Measurements from ENCODE around the gene GNAI2. TPM values are rescaled to one million over a fixed set of nuclear protein-coding genes. Genes with fewer than 3 reads are reported as not detected.

Gene GNAI2
- total RNA-seq, 1 donor: 596 TPM

DNA sequence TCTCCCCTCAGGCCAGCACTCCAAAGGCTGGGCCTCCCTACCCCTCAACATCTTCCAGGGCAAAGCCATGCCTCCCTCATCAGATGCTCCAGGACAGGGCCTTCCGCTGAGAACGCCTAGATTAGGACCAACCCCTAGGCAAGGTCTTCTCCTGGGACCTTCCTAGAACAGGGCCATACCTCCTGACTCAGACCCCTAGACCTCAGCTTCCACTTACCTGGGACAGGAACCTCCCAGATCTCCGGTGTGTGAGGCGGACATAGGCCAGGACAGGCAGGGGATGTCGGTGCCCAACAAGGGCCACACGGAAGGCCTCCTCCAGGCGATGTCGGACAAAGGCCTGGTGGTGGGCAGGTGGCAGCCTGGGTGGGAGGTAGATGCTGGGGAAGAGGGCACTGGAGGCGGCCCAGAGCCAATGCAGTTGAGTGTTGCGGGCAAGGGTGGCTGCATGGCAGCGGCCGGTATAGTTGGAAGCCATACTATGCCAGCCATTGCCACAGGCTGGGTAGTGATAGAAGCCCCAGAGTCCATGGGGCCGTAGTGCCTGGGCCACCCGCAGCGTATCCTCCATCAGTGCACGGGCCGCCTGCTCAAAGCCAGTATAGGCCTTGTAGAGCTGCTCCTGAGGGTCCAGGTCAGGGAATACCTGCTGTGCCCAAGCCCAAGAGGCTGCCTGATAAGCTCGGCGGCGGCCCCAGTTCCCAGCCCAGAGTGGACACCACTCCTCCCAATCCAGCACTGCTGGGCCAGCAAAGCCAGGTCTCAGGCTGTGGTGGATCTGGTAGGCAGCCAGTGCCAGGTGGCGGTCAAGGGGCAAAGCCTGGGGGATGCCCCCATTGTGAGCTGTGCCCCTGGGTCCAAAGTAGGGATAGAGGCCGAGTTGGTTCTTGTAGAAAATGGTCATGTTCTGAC is 58.7 kb downstream of the GNAI2 start:
- no peak for DNase-seq (ENCODE audit: low read depth in 2 of 3, low spot score in 2 of 3)

- no peak for DNase-seq (ENCODE audit: low read depth in 2 of 3, low spot score in 2 of 3)
These were observed 59.8 kb downstream of the GNAI2 start for GRCh38 chr3:50295553-50296431.

DNA sequence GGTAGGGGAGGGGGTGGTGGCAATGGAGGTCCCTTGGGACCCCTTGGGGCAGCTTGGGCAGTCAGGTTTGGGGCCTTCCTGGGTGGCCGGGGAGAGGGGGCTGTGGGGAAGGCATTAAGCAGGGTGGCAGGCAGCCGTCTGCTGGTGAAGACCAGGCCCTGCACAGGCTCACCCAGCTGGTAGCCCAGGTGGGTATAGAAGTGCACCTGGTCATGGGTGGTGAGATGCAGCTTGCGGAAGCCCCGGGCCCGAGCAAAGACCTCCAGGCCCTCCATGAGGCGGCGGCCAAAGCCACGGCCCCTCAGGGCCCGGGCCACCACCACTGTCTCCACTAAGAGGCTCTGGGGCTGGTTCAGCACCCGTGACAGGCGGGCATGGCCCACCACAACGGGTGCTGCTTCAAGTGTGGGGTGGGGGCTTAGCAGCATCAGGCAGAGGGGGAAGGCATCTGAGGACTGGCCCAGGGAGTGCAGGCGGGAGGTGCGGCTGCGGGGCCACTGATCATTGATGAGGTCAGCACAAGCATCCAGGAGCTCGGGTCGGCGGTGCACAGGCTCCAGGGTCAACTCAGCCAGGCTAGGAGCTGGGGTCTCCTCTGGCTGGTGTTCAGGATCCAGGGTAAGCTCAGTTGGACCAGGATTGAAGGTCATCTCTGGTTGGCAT is 60.8 kb downstream of the GNAI2 start:
- no peak for DNase-seq (ENCODE audit: low read depth in 2 of 3, low spot score in 2 of 3)

- DNase-seq (ENCODE audit: low read depth in 2 of 3, low spot score in 2 of 3): no peak
These were observed 61.4 kb downstream of the GNAI2 start for GRCh38 chr3:50297384-50297775.

- DNase-seq (ENCODE audit: low read depth in 2 of 3, low spot score in 2 of 3): no peak
These were observed 62.1 kb downstream of the GNAI2 start for GRCh38 chr3:50297896-50298725.

- peak; percentile 97 to 99 (median 99) for DNase-seq (ENCODE audit: low read depth in 2 of 3, low spot score in 2 of 3)
These were observed 63.0 kb downstream of the GNAI2 start, which contains the start of the genes HYAL3 and NAA80 for GRCh38 chr3:50298836-50299637. TSS of gene HYAL3 (minus strand) at chr3:50299405. CDS start at chr3:50295602, 3,803 bp downstream. TSS of gene NAA80 (minus strand) at chr3:50299405. CDS start at chr3:50297463, 1,942 bp downstream.

DNA sequence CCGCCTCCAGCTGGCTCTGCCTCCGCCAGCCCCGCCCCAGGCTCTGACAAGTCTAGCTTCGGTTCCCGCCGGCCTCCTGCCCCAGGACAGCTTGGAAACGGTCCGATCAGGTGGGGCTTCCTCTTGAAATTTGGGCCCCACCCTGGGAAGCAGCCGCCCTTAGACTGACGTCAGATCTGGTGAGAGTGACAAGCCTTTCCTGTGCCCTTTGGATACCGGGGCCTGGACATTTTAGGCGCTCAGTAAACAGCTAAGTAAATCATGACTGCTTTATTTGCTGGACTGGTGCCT is 63.6 kb downstream of the GNAI2 start:
- DNase-seq (ENCODE audit: low read depth in 2 of 3, low spot score in 2 of 3): no peak

DNA sequence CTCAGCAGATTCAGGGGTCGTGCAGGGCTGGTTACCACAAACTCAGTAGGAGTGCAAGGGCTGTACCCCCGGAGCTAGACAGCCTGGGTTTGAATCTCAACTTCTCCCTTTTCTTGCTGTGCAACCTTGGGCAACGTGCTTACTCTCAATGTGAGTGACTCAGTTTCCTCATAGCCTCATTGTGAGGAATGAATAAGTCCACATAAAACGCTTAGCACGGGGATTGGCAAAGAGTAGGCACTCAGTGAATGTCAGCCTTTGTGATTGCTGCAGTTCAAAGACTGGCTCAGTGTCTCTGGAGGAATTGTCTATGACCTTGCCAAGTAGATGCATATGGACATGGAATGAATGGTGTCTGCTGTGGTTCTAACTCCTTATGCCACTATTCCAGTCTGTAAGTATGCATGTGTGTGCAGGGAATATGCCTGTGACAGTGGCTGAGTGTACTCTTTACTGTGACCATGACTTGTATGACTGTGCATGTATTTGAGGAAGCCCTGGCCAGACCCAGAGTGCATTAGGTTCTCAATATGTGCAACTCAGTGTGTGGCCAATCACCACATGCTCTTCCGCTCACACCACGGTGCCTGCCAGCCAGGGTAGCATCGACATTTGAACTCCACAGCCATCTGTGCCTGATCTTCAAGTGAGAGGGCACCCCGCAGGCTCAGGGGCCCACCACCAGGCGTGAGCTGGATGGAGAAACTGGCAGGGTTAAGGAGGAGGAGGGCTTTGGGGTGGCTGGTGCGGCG is 64.1 kb downstream of the GNAI2 start:
- peak in 2 of 3 donors; percentile 41 to 64 for DNase-seq (ENCODE audit: low read depth in 2 of 3, low spot score in 2 of 3)

DNA sequence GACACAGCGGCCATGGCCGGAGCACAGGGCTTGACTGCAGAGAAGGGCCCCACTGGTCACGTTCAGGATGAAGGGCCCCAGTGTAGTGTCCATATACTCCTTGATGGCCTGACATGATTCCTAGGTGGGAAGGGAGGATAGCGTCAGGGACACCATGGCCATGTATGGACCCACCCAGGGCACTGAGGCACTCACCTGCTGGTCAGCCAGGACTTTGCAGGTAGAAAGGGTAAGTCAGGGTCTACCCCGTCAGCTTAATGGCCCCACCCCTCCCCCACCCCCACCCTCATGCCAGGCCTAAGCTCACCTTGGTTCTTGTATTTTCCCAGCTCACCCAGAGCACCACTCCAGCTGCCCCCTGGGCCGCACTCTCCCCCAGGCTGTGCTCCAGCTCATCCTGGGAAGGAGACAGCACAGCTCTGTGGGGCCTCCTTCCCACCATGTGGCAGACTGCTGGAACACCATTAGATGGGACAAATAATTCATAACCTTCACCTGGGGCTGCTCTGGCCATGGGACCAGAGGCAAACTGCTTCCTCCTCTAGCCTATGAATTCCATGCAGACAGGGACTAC is 64.8 kb downstream of the GNAI2 start:
- DNase-seq (ENCODE audit: low read depth in 2 of 3, low spot score in 2 of 3): no peak

- DNase-seq (ENCODE audit: low read depth in 2 of 3, low spot score in 2 of 3): no peak
These were observed 66.3 kb downstream of the GNAI2 start for GRCh38 chr3:50302095-50303012.

GRCh38 chr3:50303013-50303815 is 67.2 kb downstream of the GNAI2 start, which contains the start of gene HYAL1:
TSS of gene HYAL1 (minus strand) at chr3:50303574. CDS start at chr3:50302956, 618 bp downstream.
- DNase-seq (ENCODE audit: low read depth in 2 of 3, low spot score in 2 of 3): peak in 1 of 3 donors; percentile 27

DNA sequence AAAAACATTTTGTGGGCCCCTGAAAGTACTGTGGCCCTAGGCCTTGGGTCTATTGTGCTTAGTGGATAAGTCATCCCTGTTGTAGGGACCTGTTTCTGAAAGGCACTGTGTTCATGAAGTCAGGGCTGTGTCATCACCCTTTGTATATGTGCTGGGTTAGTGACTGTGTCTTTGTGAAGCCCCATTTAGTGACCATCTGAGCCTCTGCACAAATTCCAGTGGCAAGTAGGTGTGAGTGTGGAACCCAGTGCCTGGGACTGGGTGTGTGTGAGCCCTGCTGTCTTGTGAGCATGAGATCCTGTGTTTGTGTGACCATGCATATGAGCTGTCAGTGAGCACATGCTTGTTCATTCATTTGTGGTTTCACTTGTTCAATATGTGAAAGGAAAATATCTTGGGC is 68.6 kb downstream of the GNAI2 start:
- no peak for DNase-seq (ENCODE audit: low read depth in 2 of 3, low spot score in 2 of 3)
